CD4-positive, alpha-beta T cell treated with Interferon gamma for 1 hour (primary cell): Measurements from ENCODE around the gene PLA2G4A.

ENCODE experiments used
- DNase-seq: peaks from one replicate; pipeline ENCODE4 v3.0.0-alpha.2; 2020

PLA2G4A gene

GRCh38 chr1:186923486-186923885, 94.7 kb downstream of the PLA2G4A start:
- no peak for DNase-seq

GRCh38 chr1:186925881-186926669, 97.3 kb downstream of the PLA2G4A start:
- DNase-seq, result no peak

- no peak for DNase-seq
Observed at GRCh38 chr1:186927884-186928283, 99.1 kb downstream of the PLA2G4A start.

GRCh38 chr1:186930238-186930637, 101.5 kb downstream of the PLA2G4A start:
- no peak for DNase-seq

- no peak for DNase-seq
Observed at GRCh38 chr1:186937016-186937670, 108.4 kb downstream of the PLA2G4A start.

GRCh38 chr1:186943891-186944686, 115.3 kb downstream of the PLA2G4A start:
- DNase-seq, result no peak

GRCh38 chr1:186945146-186945545, 116.4 kb downstream of the PLA2G4A start:
- no peak for DNase-seq

GRCh38 chr1:186948535-186948934, 119.8 kb downstream of the PLA2G4A start:
- DNase-seq, result no peak

GRCh38 chr1:186949173-186949572, 120.4 kb downstream of the PLA2G4A start:
- DNase-seq, result no peak

- DNase-seq, result no peak
Observed at GRCh38 chr1:186950547-186950946, 121.8 kb downstream of the PLA2G4A start.

GRCh38 chr1:186953876-186954275, 125.1 kb downstream of the PLA2G4A start:
- no peak for DNase-seq

- DNase-seq, result no peak
Observed at GRCh38 chr1:186957314-186957713, 128.6 kb downstream of the PLA2G4A start.

- DNase-seq, result no peak
Observed at GRCh38 chr1:186958520-186958919, 129.8 kb downstream of the PLA2G4A start.

GRCh38 chr1:186960861-186961260, 132.1 kb downstream of the PLA2G4A start:
- no peak for DNase-seq

- DNase-seq, result no peak
Observed at GRCh38 chr1:186965847-186966246, 137.1 kb downstream of the PLA2G4A start.

- no peak for DNase-seq
Observed at GRCh38 chr1:186966456-186966855, 137.7 kb downstream of the PLA2G4A start.

GRCh38 chr1:186967656-186968394, 139.1 kb downstream of the PLA2G4A start:
- no peak for DNase-seq

GRCh38 chr1:186974774-186975181, 146.0 kb downstream of the PLA2G4A start:
- no peak for DNase-seq

GRCh38 chr1:186975220-186975619, 146.5 kb downstream of the PLA2G4A start:
- no peak for DNase-seq

GRCh38 chr1:186976700-186977099, 148.0 kb downstream of the PLA2G4A start:
- no peak for DNase-seq

GRCh38 chr1:186977266-186977957, 148.7 kb downstream of the PLA2G4A start:
- no peak for DNase-seq
